Measurements from ENCODE around the gene ZBTB4.

DNA sequence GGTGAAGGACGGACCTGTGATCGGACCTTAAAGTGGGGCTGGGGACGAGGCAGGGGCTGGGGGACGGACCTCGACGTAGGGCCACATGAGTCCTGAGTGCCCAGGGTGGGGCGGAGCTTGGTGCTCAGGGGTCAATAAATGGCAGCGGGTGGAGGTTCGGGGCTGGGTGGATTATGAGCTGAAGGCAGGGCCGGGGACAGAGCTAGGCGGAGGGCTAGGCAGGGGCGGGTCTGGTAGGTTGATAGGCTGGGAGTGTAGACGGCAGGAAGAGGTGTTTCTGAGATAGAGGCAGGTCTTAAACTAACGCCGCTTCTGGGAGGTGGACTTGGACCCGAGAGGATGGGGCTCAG is 33.8 kb downstream of the ZBTB4 start:
- no peak for TF ChIP-seq POLR2A (IDR thresholded peaks at IDR 0.05; ENCODE audit: low read length)
- no peak for TF ChIP-seq GATA1 (IDR thresholded peaks at IDR 0.05; ENCODE audit: low read depth, low read length)
